ENCODE measurements around the gene SKA1. TPM values are rescaled to one million over a fixed set of nuclear protein-coding genes. Genes with fewer than 3 reads are reported as not detected.

SKA1 gene
- polyA plus RNA-seq, 2 of the 4 experiments (the other 2 are of a cell fraction): 12.5 to 24.3 TPM

- DNase-seq (ENCODE audit: low read depth in 1 of 2, low spot score in 1 of 2): no peak
- ChIA-PET CTCF (no interaction called here), POLR2A (no interaction called here)
- Histone ChIP-seq H3K27ac (no peak overlapping the region), H3K4me3 (no peak overlapping the region), H3K4me2 (no peak overlapping the region), H3K4me1 (no peaks in the 10 kb centered on the region), H3K9me3 (no peaks in the 10 kb centered on the region)
- FAIRE-seq: no peak
- ATAC-seq: no peak
- 28% methylated on average over 2 of the region's 2 CpGs for WGBS (ENCODE audit: missing lambda C conversion rate)
- TF ChIP-seq, protein P1, sequence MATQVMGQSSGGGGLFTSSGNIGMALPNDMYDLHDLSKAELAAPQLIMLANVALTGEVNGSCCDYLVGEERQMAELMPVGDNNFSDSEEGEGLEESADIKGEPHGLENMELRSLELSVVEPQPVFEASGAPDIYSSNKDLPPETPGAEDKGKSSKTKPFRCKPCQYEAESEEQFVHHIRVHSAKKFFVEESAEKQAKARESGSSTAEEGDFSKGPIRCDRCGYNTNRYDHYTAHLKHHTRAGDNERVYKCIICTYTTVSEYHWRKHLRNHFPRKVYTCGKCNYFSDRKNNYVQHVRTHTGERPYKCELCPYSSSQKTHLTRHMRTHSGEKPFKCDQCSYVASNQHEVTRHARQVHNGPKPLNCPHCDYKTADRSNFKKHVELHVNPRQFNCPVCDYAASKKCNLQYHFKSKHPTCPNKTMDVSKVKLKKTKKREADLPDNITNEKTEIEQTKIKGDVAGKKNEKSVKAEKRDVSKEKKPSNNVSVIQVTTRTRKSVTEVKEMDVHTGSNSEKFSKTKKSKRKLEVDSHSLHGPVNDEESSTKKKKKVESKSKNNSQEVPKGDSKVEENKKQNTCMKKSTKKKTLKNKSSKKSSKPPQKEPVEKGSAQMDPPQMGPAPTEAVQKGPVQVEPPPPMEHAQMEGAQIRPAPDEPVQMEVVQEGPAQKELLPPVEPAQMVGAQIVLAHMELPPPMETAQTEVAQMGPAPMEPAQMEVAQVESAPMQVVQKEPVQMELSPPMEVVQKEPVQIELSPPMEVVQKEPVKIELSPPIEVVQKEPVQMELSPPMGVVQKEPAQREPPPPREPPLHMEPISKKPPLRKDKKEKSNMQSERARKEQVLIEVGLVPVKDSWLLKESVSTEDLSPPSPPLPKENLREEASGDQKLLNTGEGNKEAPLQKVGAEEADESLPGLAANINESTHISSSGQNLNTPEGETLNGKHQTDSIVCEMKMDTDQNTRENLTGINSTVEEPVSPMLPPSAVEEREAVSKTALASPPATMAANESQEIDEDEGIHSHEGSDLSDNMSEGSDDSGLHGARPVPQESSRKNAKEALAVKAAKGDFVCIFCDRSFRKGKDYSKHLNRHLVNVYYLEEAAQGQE (IDR thresholded peaks at IDR 0.05): no peak
- no peak for TF ChIP-seq RNF2 (IDR thresholded peaks at IDR 0.05; ENCODE audit: borderline replicate concordance, low read depth)
- no peak for TF ChIP-seq RARB (CRISPR knock-in tag; IDR thresholded peaks at IDR 0.05)
- no peak for TF ChIP-seq HOXB13 (CRISPR knock-in tag; IDR thresholded peaks at IDR 0.05; ENCODE audit: low read depth)
- TF ChIP-seq BHLHE40 (IDR thresholded peaks at IDR 0.05; ENCODE audit: low read depth, low read length): no peak
Measured at GRCh38 chr18:50350699-50351098, 24.1 kb upstream of the SKA1 start.

DNA sequence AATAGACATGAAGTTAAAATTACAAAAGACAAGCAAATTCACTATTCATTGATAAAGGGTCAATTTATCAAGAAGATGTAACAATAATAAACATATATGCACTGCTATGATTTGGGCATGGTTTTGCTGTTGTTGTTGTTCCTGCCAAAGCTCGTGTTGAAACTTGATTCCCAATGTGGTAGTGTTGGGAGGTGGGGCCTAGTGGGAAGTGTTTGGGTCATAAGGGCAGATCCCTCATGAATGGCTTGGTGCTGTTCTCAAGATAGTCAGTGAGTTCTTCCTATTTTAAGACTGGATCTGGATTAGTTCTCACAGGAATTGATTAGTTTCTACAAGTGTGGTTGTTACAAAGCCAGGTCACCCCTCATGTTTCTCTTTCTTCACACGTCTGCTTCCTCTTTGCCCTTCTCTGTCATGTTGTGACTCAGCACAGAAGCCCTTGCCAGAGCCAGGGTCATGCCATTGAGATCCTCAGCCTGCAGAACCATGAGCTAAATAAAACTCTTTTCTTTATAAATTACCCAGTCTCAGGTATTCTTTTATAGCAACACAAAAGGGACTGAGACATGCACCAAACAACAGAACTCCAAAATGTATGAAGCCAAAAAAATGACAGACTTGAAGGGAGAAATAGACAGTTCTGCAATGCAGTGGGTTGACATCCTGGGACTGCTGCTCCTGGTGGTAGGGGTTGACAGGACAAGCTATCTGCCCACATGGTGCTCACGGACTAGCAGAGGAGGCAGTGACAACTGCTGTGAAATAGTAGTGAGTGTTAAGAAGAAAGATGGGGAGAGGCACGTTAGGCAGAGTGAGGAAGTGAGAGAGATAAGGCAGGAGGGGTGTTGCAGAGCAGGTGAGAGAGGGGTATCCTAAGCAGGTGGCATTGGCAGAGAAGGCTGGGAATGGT is 18.6 kb upstream of the SKA1 start:
- peak; percentile 66 to 73; a peak in 5 of 6 replicates for ATAC-seq
- TF ChIP-seq ELK1 (IDR thresholded peaks at IDR 0.05; ENCODE audit: low read depth, low read length): no peak
- no peak for TF ChIP-seq JUN (IDR thresholded peaks at IDR 0.05)
- no peak for DNase-seq (ENCODE audit: low read depth in 1 of 2, low spot score in 1 of 2)
- no peak for FAIRE-seq
- ChIA-PET CTCF (interaction anchor here (0.6 to 3.9 kb wide), 36 partner anchors 11 to 1340 kb away, joined by 3 to 69 read pairs (median 5); partner anchors contain the start of gene MYO5B), POLR2A (interaction anchor here (0.6 kb wide), 1 partner anchor 48 kb away, joined by 3 read pairs; no protein-coding TSS in a partner anchor)
- Histone ChIP-seq H3K9me3 (no peaks in the 10 kb centered on the region), H3K4me2 (no peak overlapping the region), H3K4me3 (no peak overlapping the region), H3K27ac (no peak overlapping the region), H3K4me1 (no peaks in the 10 kb centered on the region)
- WGBS (ENCODE audit: missing lambda C conversion rate): 27% methylated on average over 4 of the region's 4 CpGs

DNA sequence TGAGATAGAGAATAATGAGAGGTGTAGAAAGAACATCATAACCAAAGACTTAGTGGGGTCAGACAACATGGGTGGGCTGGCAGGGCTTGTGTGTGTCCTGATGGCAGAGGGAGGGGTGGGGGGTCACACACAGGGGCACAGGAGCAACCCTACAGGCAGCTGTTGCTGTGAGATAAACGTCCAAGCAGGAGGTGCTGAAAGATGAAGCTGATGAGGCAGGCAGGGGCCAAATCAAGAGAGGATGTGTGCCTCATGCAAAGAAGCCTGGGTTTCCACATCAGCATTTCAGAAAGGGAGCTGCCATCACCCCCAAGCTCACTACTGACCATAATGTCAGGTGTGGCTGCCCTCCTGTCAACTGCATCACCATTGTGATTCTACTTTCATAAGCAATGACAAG is 16.0 kb upstream of the SKA1 start:
- Histone ChIP-seq H3K4me3 (no peak overlapping the region), H3K4me1 (no peaks in the 10 kb centered on the region), H3K4me2 (no peak overlapping the region), H3K9me3 (no peaks in the 10 kb centered on the region), H3K27ac (no peak overlapping the region)
- 0% methylated on average over 1 of the region's 1 CpG for WGBS (ENCODE audit: missing lambda C conversion rate)
- CTCF ChIA-PET: interaction anchor here (1.0 to 1.7 kb wide), 5 partner anchors 15 to 155 kb away, joined by 3 to 10 read pairs (median 5); no protein-coding TSS in a partner anchor
- FAIRE-seq (no peak), DNase-seq (ENCODE audit: low read depth in 1 of 2, low spot score in 1 of 2) (no peak), ATAC-seq (no peak)
- POLR2A ChIA-PET: no interaction called here
- TF ChIP-seq, protein P2, sequence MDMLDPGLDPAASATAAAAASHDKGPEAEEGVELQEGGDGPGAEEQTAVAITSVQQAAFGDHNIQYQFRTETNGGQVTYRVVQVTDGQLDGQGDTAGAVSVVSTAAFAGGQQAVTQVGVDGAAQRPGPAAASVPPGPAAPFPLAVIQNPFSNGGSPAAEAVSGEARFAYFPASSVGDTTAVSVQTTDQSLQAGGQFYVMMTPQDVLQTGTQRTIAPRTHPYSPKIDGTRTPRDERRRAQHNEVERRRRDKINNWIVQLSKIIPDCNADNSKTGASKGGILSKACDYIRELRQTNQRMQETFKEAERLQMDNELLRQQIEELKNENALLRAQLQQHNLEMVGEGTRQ (IDR thresholded peaks at IDR 0.05): no peak
- TF ChIP-seq BHLHE40 (IDR thresholded peaks at IDR 0.05; ENCODE audit: low read depth, low read length) (no peak), HES2 (IDR thresholded peaks at IDR 0.05) (no peak), HDAC2 (IDR thresholded peaks at IDR 0.05) (no peak), PHF8 (IDR thresholded peaks at IDR 0.05; ENCODE audit: borderline replicate concordance, low read depth) (no peak), TP53 (CRISPR knock-in tag; IDR thresholded peaks at IDR 0.05) (no peak), TFCP2L1 (CRISPR knock-in tag; IDR thresholded peaks at IDR 0.05) (no peak), HOXB5 (CRISPR knock-in tag; IDR thresholded peaks at IDR 0.05) (no peak), PBX3 (IDR thresholded peaks at IDR 0.05) (no peak), ESRRA (IDR thresholded peaks at IDR 0.05; ENCODE audit: borderline replicate concordance, low read length) (no peak), SMC3 (IDR thresholded peaks at IDR 0.05) (no peak), EP300 (IDR thresholded peaks at IDR 0.05) (no peak), ZC3H11A (IDR thresholded peaks at IDR 0.05) (no peak), CBX2 (IDR thresholded peaks at IDR 0.05; ENCODE audit: borderline replicate concordance, low read depth) (no peak), CEBPB (IDR thresholded peaks at IDR 0.05) (no peak), KDM1A (IDR thresholded peaks at IDR 0.05; ENCODE audit: low read depth) (no peak), CHD2 (IDR thresholded peaks at IDR 0.05; ENCODE audit: low read length, partially characterized antibody) (no peak), RFX5 (IDR thresholded peaks at IDR 0.05) (no peak), MYC (IDR thresholded peaks at IDR 0.05; ENCODE audit: borderline replicate concordance, low read length) (no peak)
- TF ChIP-seq, protein P3, sequence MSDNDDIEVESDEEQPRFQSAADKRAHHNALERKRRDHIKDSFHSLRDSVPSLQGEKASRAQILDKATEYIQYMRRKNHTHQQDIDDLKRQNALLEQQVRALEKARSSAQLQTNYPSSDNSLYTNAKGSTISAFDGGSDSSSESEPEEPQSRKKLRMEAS (IDR thresholded peaks at IDR 0.05): no peak
